ENCODE results near the gene ATF7. TPM values are rescaled to one million over a fixed set of nuclear protein-coding genes. Genes with fewer than 3 reads are reported as not detected.

The ATF7 gene
- total and polyA plus RNA-seq, 9 of the 15 experiments (the other 6 are each of a cell fraction or from before 2014, with no cell fraction given): 10.6 to 30.4 (median 20.7) TPM

DNA sequence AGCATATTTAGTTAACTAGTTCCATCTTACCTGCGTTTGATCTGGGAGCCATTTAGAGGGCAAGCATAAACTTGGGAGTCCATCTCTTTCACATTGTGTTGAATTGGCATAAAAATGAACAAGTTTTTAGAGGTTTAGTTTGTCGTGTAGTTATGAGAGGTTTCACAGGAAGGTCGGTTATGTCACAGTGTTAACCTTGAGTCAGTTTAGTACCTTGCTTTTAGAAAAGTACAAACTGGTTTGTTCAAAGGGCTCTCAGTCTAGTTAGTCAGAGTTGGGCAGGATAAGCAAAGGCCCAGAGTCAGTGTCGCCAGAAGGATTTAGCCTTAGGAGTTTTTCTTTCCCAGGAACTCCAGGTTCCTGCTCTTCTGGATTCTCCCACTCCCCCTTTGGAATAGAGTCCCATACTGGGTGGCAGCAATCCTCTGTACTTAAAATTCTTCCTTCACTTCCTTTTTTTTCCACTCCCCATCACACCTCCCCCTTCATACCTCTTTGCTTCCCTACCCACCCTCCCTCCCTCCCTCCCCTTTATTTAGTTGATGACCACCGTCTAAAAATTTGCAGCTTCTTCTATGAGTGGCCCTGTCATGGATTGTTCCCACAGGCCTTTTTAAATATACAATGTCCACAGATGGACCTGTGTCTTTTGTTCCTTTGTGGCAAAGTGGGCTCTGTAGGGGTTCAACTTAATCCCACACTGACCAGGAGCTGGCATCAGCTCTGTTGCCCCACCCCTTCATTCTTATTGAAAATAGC lies 162.2 kb downstream of the ATF7 start:
- no TSS peak for BruUV-seq (replicated peaks)
- intact Hi-C loops (cut with micrococcal nuclease) (no loop called here), in situ Hi-C loops (cut with MboI) (no loop called here)
- Histone ChIP-seq H3K79me2 (ENCODE audit: control insufficient read depth, insufficient read depth, low read length) (peaks cover 94% of the 10 kb centered on the region), H3K4me1 (replicated peaks in 1 of 2; ENCODE audit: control insufficient read depth in 2 of 2, insufficient read depth in 2 of 2, low read length in 2 of 2) (peaks cover 0 to 3% of the 10 kb centered on the region in 2 experiments; a peak in 1 of 5 replicates), H2AFZ (ENCODE audit: low read depth, low read length) (no peak overlapping the region), H3K4me3 (no peak overlapping the region), H4K20me1 (replicated peaks; ENCODE audit: control insufficient read depth, insufficient read depth, low read length) (peaks cover 28% of the 10 kb centered on the region), H3K4me2 (ENCODE audit: insufficient read depth, low read length) (no peak overlapping the region), H3K27ac (ENCODE audit: extremely low read depth, low read depth, low read length) (no peak overlapping the region), H3K9me1 (ENCODE audit: control insufficient read depth, insufficient read depth, low read length) (no peaks in the 10 kb centered on the region), H3K36me3 (ENCODE audit: control insufficient read depth, insufficient read depth, low read length) (peaks cover 100% of the 10 kb centered on the region), H3K27me3 (ENCODE audit: control insufficient read depth in 2 of 2, insufficient read depth in 2 of 2, low read length in 2 of 2) (no peaks in the 10 kb centered on the region), H3K9ac (ENCODE audit: insufficient read depth in 1 of 2, low read depth in 2 of 2, low read length in 2 of 2) (no peak overlapping the region), H3K9me3 (replicated peaks; ENCODE audit: control insufficient read depth, insufficient read depth, low read depth, low read length) (no peaks in the 10 kb centered on the region)
- DNase-seq (ENCODE audit: extremely low read depth in 1 of 4, low spot score in 3 of 4) (no peak), ATAC-seq (no peak), FAIRE-seq (no peak)
- CTCF ChIA-PET (ENCODE audit: low intra/inter-chr PET ratio): no interaction called here
- POLR2A ChIA-PET: interaction anchor here (0.8 to 8.8 kb wide), 10 partner anchors 9 to 123 kb away, joined by 3 to 87 read pairs (median 4); partner anchors contain the start of genes PRR13 and TARBP2
- WGBS (ENCODE audit: insufficient coverage, low coverage, missing lambda C conversion rate): 67% methylated on average over 5 of the region's 5 CpGs
- peak; percentile 43 for TF ChIP-seq POLR2B (IDR thresholded peaks at IDR 0.05; ENCODE audit: low read depth, partially characterized antibody)
- 0 out of 2 replicates have a peak, but pooled peaks have one; percentile 33 for TF ChIP-seq SPI1 (IDR thresholded peaks at IDR 0.05; ENCODE audit: borderline replicate concordance, low read depth, low read length)
- TF ChIP-seq, protein P1, sequence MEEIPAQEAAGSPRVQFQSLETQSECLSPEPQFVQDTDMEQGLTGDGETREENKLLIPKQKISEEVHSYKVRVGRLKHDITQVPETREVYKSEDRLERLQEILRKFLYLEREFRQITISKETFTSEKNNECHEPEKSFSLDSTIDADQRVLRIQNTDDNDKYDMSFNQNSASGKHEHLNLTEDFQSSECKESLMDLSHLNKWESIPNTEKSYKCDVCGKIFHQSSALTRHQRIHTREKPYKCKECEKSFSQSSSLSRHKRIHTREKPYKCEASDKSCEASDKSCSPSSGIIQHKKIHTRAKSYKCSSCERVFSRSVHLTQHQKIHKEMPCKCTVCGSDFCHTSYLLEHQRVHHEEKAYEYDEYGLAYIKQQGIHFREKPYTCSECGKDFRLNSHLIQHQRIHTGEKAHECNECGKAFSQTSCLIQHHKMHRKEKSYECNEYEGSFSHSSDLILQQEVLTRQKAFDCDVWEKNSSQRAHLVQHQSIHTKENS (CRISPR knock-in tag; IDR thresholded peaks at IDR 0.05): no peak
- TF ChIP-seq, protein P2, sequence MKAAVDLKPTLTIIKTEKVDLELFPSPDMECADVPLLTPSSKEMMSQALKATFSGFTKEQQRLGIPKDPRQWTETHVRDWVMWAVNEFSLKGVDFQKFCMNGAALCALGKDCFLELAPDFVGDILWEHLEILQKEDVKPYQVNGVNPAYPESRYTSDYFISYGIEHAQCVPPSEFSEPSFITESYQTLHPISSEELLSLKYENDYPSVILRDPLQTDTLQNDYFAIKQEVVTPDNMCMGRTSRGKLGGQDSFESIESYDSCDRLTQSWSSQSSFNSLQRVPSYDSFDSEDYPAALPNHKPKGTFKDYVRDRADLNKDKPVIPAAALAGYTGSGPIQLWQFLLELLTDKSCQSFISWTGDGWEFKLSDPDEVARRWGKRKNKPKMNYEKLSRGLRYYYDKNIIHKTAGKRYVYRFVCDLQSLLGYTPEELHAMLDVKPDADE (conservative IDR thresholded peaks at IDR 0.05; ENCODE audit: control insufficient read depth, low read depth, low read length): no peak
- no peak for TF ChIP-seq TCF3 (CRISPR knock-in tag; IDR thresholded peaks at IDR 0.05)
- TF ChIP-seq, protein P3, sequence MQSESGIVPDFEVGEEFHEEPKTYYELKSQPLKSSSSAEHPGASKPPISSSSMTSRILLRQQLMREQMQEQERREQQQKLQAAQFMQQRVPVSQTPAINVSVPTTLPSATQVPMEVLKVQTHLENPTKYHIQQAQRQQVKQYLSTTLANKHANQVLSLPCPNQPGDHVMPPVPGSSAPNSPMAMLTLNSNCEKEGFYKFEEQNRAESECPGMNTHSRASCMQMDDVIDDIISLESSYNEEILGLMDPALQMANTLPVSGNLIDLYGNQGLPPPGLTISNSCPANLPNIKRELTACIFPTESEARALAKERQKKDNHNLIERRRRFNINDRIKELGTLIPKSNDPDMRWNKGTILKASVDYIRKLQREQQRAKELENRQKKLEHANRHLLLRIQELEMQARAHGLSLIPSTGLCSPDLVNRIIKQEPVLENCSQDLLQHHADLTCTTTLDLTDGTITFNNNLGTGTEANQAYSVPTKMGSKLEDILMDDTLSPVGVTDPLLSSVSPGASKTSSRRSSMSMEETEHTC (IDR thresholded peaks at IDR 0.05): no peak
- peak; percentile 15; the same call in 1 of the 2 replicates for TF ChIP-seq RBFOX2 (IDR thresholded peaks at IDR 0.05; ENCODE audit: low read depth, low read length)

Data from K562 (cell line).